Neutrophil (primary cell): ENCODE measurements around the gene ANKDD1B.
"Not testable (repeated sequence)": the region's sequence is repeated elsewhere in the genome, so short reads cannot be mapped to it uniquely, and the experiment has no call there.

Source experiments
- H3K27ac ChIP-seq: fragments of 200-600 bp; sonication (generic); 2 replicates; pipeline ENCODE4 v1.5.1; 2016; ENCODE audit warnings: mild to moderate bottlenecking, moderate library complexity
- H3K27me3 ChIP-seq: fragments of 200-600 bp; sonication (generic); 2 replicates; pipeline ENCODE4 v1.6.0; 2016; ENCODE audit warnings: mild to moderate bottlenecking
- H3K36me3 ChIP-seq: fragments of 200-600 bp; sonication (generic); 2 replicates; pipeline ENCODE4 v1.5.1; 2017
- H3K4me1 ChIP-seq, 2 experiments: fragments of 200-600 bp in 1 of 2; sonication (generic) in 1 of 2; 1 replicate in 1 of 2; 2 replicates in 1 of 2; pipeline versions ENCODE4 v1.5.1 to v1.6.1; 2013 to 2016; ENCODE audit warnings: low read depth in 1 of 2, low read length in 1 of 2, mild to moderate bottlenecking in 1 of 2, moderate library complexity in 1 of 2; ENCODE audit not compliant: control insufficient read depth in 1 of 2, insufficient read depth in 1 of 2
- H3K4me3 ChIP-seq, 2 experiments: fragments of 200-600 bp in 1 of 2; sonication (generic) in 1 of 2; 1 replicate in 1 of 2; 2 replicates in 1 of 2; pipeline ENCODE4 v1.5.1; 2013 to 2016; ENCODE audit warnings: low read depth in 1 of 2, low read length in 1 of 2, mild to moderate bottlenecking in 1 of 2, moderate library complexity in 1 of 2
- H3K9me3 ChIP-seq: fragments of 200-600 bp; sonication (generic); 2 replicates; pipeline ENCODE4 v1.5.1; 2016
- TF ChIP-seq, protein P1 (sequence below): fragments of 200-600 bp; sonication (generic); IDR thresholded peaks from 2 replicates; pipeline ENCODE4 v1.5.1; 2016; ENCODE audit warnings: antibody characterized with exemption

The ANKDD1B gene

GRCh38 chr5:75610201-75610600 lies 1.1 kb upstream of the ANKDD1B start:
- TF ChIP-seq, protein P1, sequence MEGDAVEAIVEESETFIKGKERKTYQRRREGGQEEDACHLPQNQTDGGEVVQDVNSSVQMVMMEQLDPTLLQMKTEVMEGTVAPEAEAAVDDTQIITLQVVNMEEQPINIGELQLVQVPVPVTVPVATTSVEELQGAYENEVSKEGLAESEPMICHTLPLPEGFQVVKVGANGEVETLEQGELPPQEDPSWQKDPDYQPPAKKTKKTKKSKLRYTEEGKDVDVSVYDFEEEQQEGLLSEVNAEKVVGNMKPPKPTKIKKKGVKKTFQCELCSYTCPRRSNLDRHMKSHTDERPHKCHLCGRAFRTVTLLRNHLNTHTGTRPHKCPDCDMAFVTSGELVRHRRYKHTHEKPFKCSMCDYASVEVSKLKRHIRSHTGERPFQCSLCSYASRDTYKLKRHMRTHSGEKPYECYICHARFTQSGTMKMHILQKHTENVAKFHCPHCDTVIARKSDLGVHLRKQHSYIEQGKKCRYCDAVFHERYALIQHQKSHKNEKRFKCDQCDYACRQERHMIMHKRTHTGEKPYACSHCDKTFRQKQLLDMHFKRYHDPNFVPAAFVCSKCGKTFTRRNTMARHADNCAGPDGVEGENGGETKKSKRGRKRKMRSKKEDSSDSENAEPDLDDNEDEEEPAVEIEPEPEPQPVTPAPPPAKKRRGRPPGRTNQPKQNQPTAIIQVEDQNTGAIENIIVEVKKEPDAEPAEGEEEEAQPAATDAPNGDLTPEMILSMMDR = no peak
- peaks cover 15 to 17% of the 10 kb centered on the region in 2 experiments for H3K4me1 ChIP-seq

GRCh38 chr5:75610859-75611310 lies 368 bp upstream of the ANKDD1B start:
- Histone ChIP-seq H3K4me3 (peak overlapping the region in 1 of 2 experiments; percentile 64), H3K4me1 (peaks cover 15 to 17% of the 10 kb centered on the region in 2 experiments), H3K27me3 (peaks cover 45% of the 10 kb centered on the region)
- H3K9me3 ChIP-seq, H3K27ac ChIP-seq, H3K36me3 ChIP-seq: not testable (repeated sequence)

More at GRCh38 chr5:75610201-75610600, 1.1 kb upstream of the ANKDD1B start:
- no peaks in the 10 kb centered on the region for H3K36me3 ChIP-seq
- no peaks in the 10 kb centered on the region for H3K9me3 ChIP-seq
- no peak overlapping the region for H3K27ac ChIP-seq
- H3K27me3 ChIP-seq = peaks cover 45% of the 10 kb centered on the region
- H3K4me3 ChIP-seq = no peak overlapping the region

DNA sequence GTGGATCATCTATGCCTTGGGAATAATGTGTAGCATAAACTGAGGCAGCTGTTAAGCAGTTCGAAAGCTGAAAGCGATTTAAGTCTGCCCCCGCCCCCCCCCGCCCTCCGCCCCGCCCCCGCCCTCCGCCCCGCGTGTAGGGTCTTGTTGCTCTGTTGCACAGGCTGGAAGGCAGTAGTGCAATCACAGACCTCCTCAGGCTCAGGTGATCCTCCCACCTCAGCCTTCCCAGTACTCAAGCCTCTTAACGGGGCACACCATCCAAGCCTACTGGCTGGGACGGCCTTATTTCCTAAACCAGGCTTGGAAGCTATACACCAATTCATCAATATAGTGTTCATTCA lies 945 bp downstream of the ANKDD1B start:
- Histone ChIP-seq H3K27ac (no peak overlapping the region), H3K9me3 (no peaks in the 10 kb centered on the region), H3K27me3 (peaks cover 45% of the 10 kb centered on the region), H3K4me3 (peak overlapping the region in 1 of 2 experiments; percentile 64), H3K36me3 (no peaks in the 10 kb centered on the region), H3K4me1 (peaks cover 12 to 15% of the 10 kb centered on the region in 2 experiments)
- TF ChIP-seq, protein P1 = no peak

- peaks cover 45% of the 10 kb centered on the region for H3K27me3 ChIP-seq
- H3K9me3 ChIP-seq = no peaks in the 10 kb centered on the region
- H3K4me1 ChIP-seq = peaks cover 5 to 9% of the 10 kb centered on the region in 2 experiments
- TF ChIP-seq, protein P1 = no peak
- H3K4me3 ChIP-seq = no peak overlapping the region
- H3K36me3 ChIP-seq = no peaks in the 10 kb centered on the region
- no peak overlapping the region for H3K27ac ChIP-seq
These were observed 1.6 kb downstream of the ANKDD1B start for GRCh38 chr5:75612901-75613300.

GRCh38 chr5:75614176-75614575 lies 2.9 kb downstream of the ANKDD1B start:
- Histone ChIP-seq H3K4me3 (no peak overlapping the region), H3K27ac (no peak overlapping the region), H3K4me1 (peaks cover 4 to 9% of the 10 kb centered on the region in 2 experiments), H3K27me3 (peaks cover 45% of the 10 kb centered on the region), H3K9me3 (no peaks in the 10 kb centered on the region), H3K36me3 (no peaks in the 10 kb centered on the region)
- TF ChIP-seq, protein P1 = no peak

- H3K27ac ChIP-seq = no peak overlapping the region
- peaks cover 43% of the 10 kb centered on the region for H3K27me3 ChIP-seq
- no peaks in the 10 kb centered on the region for H3K36me3 ChIP-seq
- H3K4me1 ChIP-seq = peaks cover 4 to 5% of the 10 kb centered on the region in 2 experiments
- no peak overlapping the region for H3K4me3 ChIP-seq
- TF ChIP-seq, protein P1 = no peak
- no peaks in the 10 kb centered on the region for H3K9me3 ChIP-seq
These were observed 5.2 kb downstream of the ANKDD1B start for GRCh38 chr5:75616371-75616881.
